DND-41 (cell line): Measurements from ENCODE around the gene JARID2.

Experiments used
- ATAC-seq: fragments of 200-7000 bp; cut with Tn5 transposase; 3 replicates; pipeline ENCODE4 v1.9.1; 2021; ENCODE audit warnings: low read depth; ENCODE audit not compliant: insufficient read depth
- DNase-seq: peaks from one replicate; pipeline ENCODE4 v3.0.0-alpha.2; 2020
- H2AFZ ChIP-seq: 2 replicates; pipeline ENCODE4 v1.6.0; 2012; ENCODE audit warnings: low read depth, low read length
- H3K27ac ChIP-seq: 2 replicates; pipeline ENCODE4 v1.5.1; 2012; ENCODE audit warnings: low read length, inconsistent platforms
- H3K27me3 ChIP-seq: fragments of 200-600 bp; sonication (generic); 2 replicates; pipeline ENCODE4 v1.6.0; 2012; ENCODE audit warnings: low read length, mild to moderate bottlenecking, inconsistent platforms; ENCODE audit not compliant: insufficient read depth, poor library complexity
- H3K36me3 ChIP-seq: 2 replicates; pipeline ENCODE4 v1.5.1; 2012; ENCODE audit warnings: low read length, inconsistent platforms; ENCODE audit not compliant: insufficient read depth
- H3K4me1 ChIP-seq: 2 replicates; pipeline ENCODE4 v1.5.1; 2012; ENCODE audit warnings: mild to moderate bottlenecking, low read length; ENCODE audit not compliant: insufficient read depth
- H3K4me2 ChIP-seq: 2 replicates; pipeline ENCODE4 v1.6.0; 2012; ENCODE audit warnings: mild to moderate bottlenecking, moderate library complexity, low read length, inconsistent platforms; ENCODE audit not compliant: insufficient read depth
- H3K4me3 ChIP-seq, 2 experiments: fragments of 200-600 bp in 1 of 2; shearing (Covaris generic) in 1 of 2; 2 replicates each; pipeline ENCODE4 v1.5.1; 2012 to 2016; ENCODE audit warnings: inconsistent platforms in 2 of 2, low read length in 2 of 2, mild to moderate bottlenecking in 2 of 2, low read depth in 1 of 2, moderate library complexity in 1 of 2
- H3K79me2 ChIP-seq: 2 replicates; pipeline ENCODE4 v1.6.0; 2012; ENCODE audit warnings: low read length, inconsistent platforms; ENCODE audit not compliant: insufficient read depth
- H3K9ac ChIP-seq: 2 replicates; pipeline ENCODE4 v1.6.0; 2012; ENCODE audit warnings: low read depth, mild to moderate bottlenecking, inconsistent platforms, low read length, moderate library complexity
- H3K9me3 ChIP-seq: 2 replicates; pipeline ENCODE4 v1.5.1; 2012; ENCODE audit warnings: low read length, moderate library complexity, mild to moderate bottlenecking, inconsistent platforms; ENCODE audit not compliant: insufficient read depth, severe bottlenecking
- H4K20me1 ChIP-seq: 2 replicates; pipeline ENCODE4 v1.6.0; 2012; ENCODE audit warnings: low read length; ENCODE audit not compliant: insufficient read depth
- EZH2 ChIP-seq: IDR thresholded peaks from 3 replicates; pipeline ENCODE4 v1.6.1; 2012; ENCODE audit warnings: borderline replicate concordance, low read depth, mild to moderate bottlenecking, moderate library complexity, low read length, inconsistent platforms; ENCODE audit not compliant: severe bottlenecking
- TF ChIP-seq, protein P1 (sequence below): IDR thresholded peaks from 2 replicates; pipeline ENCODE4 v1.5.1; 2012; ENCODE audit warnings: borderline replicate concordance, low read length, moderate library complexity, mild to moderate bottlenecking; ENCODE audit not compliant: poor library complexity, severe bottlenecking; ENCODE audit errors: extremely low read depth

Gene JARID2

DNA sequence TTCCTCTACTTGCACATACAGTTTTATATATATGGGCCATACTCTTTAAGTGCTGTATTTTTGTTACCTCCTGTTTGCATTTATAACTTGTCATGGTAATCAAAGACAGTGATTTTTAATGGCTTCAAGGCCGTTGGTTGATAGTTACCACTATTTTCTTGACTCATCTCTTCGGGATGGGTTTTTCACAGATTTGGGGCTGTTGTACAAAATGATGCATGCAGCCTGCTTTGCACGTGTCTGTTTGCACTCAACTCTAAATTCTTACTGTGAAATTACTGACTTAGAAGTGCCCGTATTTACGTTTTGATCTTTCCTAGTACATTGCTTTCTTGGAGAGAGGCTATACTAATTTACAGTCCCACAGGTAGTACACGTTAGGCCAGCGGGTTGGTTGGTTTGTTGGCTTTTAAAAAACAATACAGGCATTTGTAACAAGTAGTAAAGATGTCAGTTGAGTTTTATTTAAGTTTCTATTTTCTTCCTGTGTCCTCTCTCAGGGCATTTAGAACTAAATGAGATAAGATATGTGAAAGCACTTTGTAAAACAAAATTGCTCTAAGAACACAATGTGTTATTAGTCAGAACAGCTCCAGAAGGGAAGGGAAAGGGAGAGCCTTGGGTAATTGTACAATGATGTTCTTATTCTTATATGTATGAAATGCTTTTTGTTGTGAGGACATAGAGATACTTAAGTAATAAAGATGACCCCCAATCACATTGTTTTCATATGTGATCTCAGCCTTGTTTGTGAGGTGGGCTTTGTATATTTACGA lies 11.7 kb downstream of the JARID2 start:
- H3K9me3 ChIP-seq, result no peaks in the 10 kb centered on the region
- no peaks in the 10 kb centered on the region for H3K36me3 ChIP-seq
- H3K9ac ChIP-seq, result no peak overlapping the region
- H3K4me1 ChIP-seq, result peaks cover 42% of the 10 kb centered on the region
- TF ChIP-seq, protein P1, sequence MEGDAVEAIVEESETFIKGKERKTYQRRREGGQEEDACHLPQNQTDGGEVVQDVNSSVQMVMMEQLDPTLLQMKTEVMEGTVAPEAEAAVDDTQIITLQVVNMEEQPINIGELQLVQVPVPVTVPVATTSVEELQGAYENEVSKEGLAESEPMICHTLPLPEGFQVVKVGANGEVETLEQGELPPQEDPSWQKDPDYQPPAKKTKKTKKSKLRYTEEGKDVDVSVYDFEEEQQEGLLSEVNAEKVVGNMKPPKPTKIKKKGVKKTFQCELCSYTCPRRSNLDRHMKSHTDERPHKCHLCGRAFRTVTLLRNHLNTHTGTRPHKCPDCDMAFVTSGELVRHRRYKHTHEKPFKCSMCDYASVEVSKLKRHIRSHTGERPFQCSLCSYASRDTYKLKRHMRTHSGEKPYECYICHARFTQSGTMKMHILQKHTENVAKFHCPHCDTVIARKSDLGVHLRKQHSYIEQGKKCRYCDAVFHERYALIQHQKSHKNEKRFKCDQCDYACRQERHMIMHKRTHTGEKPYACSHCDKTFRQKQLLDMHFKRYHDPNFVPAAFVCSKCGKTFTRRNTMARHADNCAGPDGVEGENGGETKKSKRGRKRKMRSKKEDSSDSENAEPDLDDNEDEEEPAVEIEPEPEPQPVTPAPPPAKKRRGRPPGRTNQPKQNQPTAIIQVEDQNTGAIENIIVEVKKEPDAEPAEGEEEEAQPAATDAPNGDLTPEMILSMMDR, result no peak
- TF ChIP-seq EZH2, result no peak
- ATAC-seq (no peak), DNase-seq (no peak)
- no peak overlapping the region for H3K4me2 ChIP-seq
- no peak overlapping the region for H3K4me3 ChIP-seq
- no peak overlapping the region for H2AFZ ChIP-seq
- H3K79me2 ChIP-seq, result peaks cover 97% of the 10 kb centered on the region
- H4K20me1 ChIP-seq, result peaks cover 22% of the 10 kb centered on the region
- H3K27ac ChIP-seq, result no peak overlapping the region
- no peaks in the 10 kb centered on the region for H3K27me3 ChIP-seq

DNA sequence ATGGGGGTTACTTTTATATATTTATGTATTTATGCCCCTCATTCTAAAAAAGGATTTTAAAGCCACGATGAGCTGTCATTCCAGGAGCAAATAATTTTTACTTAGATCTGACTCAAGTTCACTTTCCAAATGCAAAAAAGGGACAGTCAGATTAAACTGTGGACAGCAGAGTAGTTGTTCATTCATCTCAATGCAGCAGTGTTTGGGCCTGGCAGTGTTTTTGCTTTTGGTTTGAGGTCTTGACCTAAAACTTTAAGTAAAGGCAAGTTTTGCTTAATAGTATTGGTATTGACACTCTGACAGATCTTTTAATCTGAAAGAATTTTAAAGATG lies 13.9 kb downstream of the JARID2 start:
- H3K9me3 ChIP-seq, result no peaks in the 10 kb centered on the region
- ATAC-seq, result no peak
- H3K36me3 ChIP-seq, result no peaks in the 10 kb centered on the region
- H2AFZ ChIP-seq, result no peak overlapping the region
- TF ChIP-seq EZH2, result no peak
- TF ChIP-seq, protein P1, result no peak
- peaks cover 95% of the 10 kb centered on the region for H3K79me2 ChIP-seq
- peaks cover 29% of the 10 kb centered on the region for H3K4me1 ChIP-seq
- H3K9ac ChIP-seq, result no peak overlapping the region
- no peaks in the 10 kb centered on the region for H3K27me3 ChIP-seq
- peaks cover 37% of the 10 kb centered on the region for H4K20me1 ChIP-seq
- DNase-seq, result no peak
- no peak overlapping the region for H3K4me3 ChIP-seq
- H3K4me2 ChIP-seq, result no peak overlapping the region
- H3K27ac ChIP-seq, result no peak overlapping the region

DNA sequence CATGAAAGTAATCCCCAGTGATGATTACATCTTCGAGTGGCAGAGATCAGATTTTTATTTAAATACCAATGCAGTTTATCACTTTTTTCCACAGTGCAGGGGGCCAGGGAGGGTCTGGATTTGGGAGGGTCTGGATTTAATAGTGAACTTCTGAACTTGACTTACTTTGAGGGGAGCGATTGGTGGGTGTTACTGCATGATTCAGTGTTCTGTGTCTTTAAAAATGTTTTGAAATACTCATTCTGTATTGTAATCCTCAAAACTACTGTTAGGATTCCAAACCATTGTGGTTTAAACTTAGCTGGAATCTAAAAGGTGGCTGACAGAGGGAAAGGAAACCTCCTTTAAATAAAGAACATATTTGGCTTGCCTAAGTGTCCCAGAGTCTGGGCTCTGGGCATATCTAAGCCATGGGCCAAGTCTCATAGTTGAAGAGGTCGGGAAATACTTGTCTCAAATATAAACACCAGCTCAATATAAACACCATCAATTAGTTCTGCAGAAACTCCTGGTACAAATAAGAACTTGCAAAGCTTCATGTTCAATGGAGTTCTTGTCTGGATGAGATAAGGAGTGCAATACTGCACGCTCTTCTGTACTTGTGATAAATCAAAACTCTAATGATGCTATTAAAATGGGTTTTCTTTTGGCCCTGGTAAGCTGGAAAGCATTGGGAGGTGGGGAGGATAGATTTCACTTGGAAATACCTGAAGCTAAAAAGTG lies 14.4 kb downstream of the JARID2 start:
- Histone ChIP-seq H3K36me3 (no peaks in the 10 kb centered on the region), H3K4me3 (no peak overlapping the region), H3K9me3 (no peaks in the 10 kb centered on the region), H3K27ac (no peak overlapping the region), H2AFZ (no peak overlapping the region), H3K4me2 (no peak overlapping the region), H3K79me2 (peaks cover 95% of the 10 kb centered on the region), H4K20me1 (peaks cover 42% of the 10 kb centered on the region), H3K27me3 (no peaks in the 10 kb centered on the region), H3K9ac (no peak overlapping the region), H3K4me1 (peaks cover 24% of the 10 kb centered on the region)
- DNase-seq, result no peak
- no peak for ATAC-seq
- TF ChIP-seq EZH2, result no peak
- TF ChIP-seq, protein P1, result no peak
